Stimulated activated CD4-positive, alpha-beta T cell treated with anti-CD3 and anti-CD28 coated beads, Interleukin-12 subunit alpha, Interleukin-12 subunit beta, amount 100 ng/mL, for 48 hours (primary cell): ENCODE results near the gene MAGI2.

Experiments used
- DNase-seq, 3 donors: peaks; one replicate each; pipeline ENCODE4 v3.0.0-alpha.2; 2020; ENCODE audit warnings: low read depth in 2 of 3, low spot score in 1 of 3

MAGI2 gene

GRCh38 chr7:78751253-78751652 is 702.2 kb downstream of the MAGI2 start:
- DNase-seq: no peak

DNA sequence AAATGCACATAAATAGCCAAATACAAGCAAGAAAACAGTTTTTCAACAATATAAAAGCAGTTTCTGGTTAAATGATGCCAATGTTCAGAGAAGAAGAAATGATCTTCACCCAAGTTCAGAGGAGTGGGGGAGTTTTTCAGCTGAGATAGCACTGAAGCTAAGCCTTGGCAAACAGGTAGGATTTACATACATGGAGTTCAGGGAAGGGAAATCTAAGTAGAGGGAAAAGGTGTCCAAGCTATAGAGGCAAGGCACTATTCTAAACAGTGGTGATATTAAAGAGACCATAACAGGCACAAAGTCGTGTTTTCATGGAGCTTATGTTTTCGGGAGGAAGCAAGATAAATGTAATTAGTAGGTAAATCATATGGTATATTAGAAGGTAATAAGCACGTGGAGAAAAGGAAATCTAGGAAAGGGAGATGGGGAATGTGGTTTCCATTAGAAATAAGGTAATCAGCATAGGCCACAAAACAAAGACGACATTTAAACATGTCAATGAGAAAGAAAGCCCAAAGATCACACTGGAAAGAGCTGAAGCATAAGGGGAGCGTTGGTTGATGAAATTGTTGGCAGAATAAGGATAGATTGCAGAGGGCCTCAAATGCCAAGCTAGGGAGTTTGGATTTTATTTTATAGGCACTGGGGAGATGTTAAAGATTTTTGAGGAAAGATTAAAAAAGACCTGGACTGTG is 704.3 kb downstream of the MAGI2 start:
- no peak for DNase-seq

DNA sequence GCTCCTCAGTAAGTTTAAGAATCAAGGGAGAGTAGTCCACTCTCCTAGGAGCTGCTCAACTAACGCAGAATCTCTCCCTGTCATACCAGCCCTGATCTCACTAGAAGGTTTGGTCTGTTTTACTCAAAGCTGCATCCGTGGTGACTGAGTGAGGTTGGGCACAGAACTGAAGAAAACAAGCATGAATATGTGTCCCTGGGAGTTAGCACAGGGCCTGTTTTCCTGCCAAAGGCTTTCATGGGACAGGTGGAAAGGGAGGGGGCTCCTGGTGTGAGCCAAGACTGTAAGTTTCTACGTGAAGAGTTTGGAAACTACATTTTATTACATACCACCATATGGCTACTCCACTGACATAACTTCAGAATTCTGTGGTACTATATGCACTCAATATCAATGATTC is 705.9 kb downstream of the MAGI2 start:
- DNase-seq: no peak

DNA sequence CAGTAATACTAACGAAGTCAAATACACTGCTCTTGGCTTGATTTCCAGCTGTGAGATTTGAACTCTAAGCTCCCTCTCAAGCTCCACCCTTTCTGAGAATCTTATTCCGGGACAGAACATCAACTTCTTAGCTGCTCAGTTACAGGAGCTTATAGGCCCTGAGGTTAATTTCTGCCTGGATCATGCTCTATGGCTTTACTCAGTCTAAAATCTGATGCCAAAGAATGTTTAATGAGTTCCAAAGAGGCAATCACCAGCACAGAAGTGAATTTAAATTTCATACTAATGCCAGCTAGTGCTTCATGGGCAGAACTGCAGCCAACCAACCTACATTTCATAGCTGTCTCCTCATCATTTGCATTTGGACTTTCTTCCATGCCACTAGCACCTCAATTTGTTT is 707.2 kb downstream of the MAGI2 start:
- no peak for DNase-seq

- no peak for DNase-seq
Measured at GRCh38 chr7:78742694-78743093, 710.8 kb downstream of the MAGI2 start.

DNA sequence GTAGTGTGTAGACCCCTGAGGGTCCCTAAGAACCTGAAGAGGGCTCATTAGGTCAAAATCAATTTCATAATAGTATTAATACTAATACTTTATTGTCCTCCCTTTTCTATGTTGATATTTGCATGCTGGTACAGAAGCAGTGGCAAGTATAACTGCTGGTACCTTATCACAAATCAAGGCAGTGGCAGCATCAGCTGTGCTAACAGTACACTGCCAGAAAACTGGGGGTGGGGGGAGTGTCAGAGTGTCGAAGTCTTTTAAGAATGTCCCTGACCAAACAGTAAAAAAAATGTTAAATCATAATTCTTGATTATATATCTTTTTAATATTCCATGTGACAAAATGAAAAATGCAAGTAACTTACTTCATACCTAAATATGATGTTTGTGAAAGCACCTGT is 716.9 kb downstream of the MAGI2 start:
- DNase-seq: no peak

DNA sequence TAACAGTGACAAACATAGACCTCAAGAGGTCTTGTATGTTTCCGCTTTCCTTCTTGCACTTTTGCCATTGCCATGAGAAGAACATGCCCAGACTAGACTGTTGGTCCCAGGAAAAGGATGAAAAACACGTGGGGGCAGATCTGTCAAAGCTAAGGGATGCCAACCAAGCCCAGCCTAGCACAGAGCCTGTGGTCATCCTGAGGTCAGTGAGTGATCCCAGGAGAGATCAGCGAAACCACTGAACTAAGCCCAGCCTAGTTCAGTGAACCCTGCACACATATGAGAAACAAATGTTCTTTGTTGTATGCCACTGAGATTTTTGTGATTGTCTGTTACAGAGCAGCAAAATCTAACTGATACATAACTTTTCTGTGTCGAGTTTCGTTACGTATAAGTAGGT is 718.8 kb downstream of the MAGI2 start:
- DNase-seq: no peak

GRCh38 chr7:78720066-78720465 is 733.4 kb downstream of the MAGI2 start:
- no peak for DNase-seq

DNA sequence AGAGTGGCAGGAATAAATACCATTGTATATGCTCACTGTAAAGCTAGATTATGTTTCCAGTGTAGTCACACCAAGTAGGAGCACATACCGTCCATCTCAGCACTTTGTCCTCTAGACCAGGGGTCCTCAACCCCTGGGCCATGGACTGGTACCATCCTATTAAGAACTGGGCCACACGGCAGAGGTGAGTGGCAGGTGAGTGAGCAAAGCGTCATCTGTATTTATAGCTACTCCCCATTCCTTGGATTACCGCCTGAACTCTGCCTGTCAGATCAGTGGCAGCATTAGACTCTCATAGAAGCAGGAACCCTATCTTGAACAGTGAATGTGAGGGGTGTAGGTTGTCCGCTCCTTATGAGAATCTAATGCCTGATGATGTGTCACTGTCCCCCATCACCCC is 735.3 kb downstream of the MAGI2 start:
- no peak for DNase-seq

DNA sequence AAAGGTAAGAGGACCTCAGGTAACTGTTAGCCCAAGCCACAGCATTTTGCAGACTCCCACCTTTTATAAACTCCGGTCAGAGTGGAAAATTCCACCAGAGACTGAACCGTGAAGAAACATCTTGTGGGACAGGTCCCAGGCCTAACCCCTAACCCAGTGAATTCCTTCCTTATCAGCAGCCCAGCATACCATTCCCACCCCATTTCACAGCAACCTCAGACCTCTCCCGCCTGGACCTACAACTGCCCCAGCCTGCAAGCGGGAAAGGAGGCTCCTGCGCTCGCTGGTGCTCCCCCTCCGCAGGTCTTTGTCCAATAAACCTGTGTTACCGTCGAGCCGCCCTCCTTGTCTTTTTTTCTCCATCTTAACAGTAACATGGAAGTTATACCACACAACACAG is 736.6 kb downstream of the MAGI2 start:
- DNase-seq: no peak

- DNase-seq: no peak
Measured at GRCh38 chr7:78714356-78714755, 739.1 kb downstream of the MAGI2 start.

- DNase-seq: no peak
Measured at GRCh38 chr7:78712111-78712510, 741.4 kb downstream of the MAGI2 start.

- no peak for DNase-seq
Measured at GRCh38 chr7:78709658-78710057, 743.8 kb downstream of the MAGI2 start.

DNA sequence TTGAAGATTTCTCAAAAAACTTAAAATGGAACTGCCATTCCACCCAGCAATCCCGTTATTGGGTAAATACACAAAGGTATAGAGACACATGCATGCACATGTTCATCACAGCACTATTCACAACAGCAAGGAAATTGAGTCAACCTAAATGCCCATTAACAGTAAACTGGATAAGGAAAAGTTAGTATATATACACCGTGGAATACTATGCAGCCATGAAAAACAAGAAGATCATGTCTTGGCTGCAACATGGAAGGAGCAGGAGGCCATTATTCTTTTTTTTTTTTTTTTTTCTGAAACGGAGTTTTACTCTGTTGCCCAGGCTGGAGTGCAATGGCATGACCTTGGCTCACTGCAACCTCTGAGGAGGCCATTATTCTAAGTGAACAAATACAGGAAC is 749.0 kb downstream of the MAGI2 start:
- no peak for DNase-seq

DNA sequence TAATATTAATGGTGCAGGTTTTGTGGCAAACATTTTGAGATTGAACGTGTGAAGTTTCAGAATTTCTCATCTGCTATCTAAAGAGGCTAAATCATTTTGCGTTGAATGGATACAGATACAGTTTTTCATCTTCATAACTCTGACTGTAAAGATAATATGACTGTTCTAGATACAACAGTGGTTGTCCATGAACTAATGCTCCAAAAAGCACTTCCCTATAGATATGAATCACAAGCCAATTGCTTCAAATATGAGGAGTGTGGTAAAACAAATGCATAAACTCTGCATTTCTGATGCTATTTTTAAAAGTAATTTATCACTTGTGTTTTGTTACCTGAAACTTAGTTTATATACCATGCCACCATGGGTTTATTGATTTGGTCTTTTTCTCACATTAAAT is 750.1 kb downstream of the MAGI2 start:
- no peak for DNase-seq

- no peak for DNase-seq
Measured at GRCh38 chr7:78702770-78703169, 750.7 kb downstream of the MAGI2 start.

- no peak for DNase-seq
Measured at GRCh38 chr7:78695826-78696225, 757.6 kb downstream of the MAGI2 start.

DNA sequence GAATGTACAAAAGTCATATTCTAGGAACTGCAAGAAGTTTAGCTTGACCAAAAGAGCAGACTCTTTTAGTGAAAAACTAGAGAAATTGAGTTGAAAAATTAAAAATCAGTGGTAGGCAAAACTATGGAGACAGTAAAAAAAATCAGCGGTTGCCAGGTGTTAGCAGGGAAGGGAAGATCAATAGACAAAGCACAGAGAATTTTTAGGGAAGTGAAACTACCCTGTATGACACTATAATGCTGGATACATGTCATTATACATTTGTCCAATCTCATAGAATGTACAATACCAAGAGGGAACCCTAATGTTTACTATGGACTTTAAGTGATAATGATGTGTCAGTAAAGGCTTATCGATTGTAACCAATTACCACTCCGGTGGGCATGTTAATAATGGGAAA is 761.9 kb downstream of the MAGI2 start:
- no peak for DNase-seq

- DNase-seq: no peak
Measured at GRCh38 chr7:78690174-78690573, 763.3 kb downstream of the MAGI2 start.

- no peak for DNase-seq
Measured at GRCh38 chr7:78688376-78688775, 765.1 kb downstream of the MAGI2 start.

GRCh38 chr7:78686189-78686588 is 767.3 kb downstream of the MAGI2 start:
- no peak for DNase-seq

- no peak for DNase-seq
Measured at GRCh38 chr7:78684201-78684600, 769.3 kb downstream of the MAGI2 start.

- DNase-seq: no peak
Measured at GRCh38 chr7:78683566-78683965, 769.9 kb downstream of the MAGI2 start.
